Osteoblast (primary cell): ENCODE results near the gene ZNF385D. TPM values are rescaled to one million over a fixed set of nuclear protein-coding genes. Genes with fewer than 3 reads are reported as not detected.
A peak's percentile ranks its signal among the peaks of the same experiment; 100 is the strongest.
"Not testable (repeated sequence)": the region's sequence is repeated elsewhere in the genome, so short reads cannot be mapped to it uniquely, and the experiment has no call there.

Source experiments
- DNase-seq: peaks from one replicate; pipeline ENCODE4 v3.0.0; 2011; ENCODE audit warnings: low spot score, mixed read lengths; ENCODE audit not compliant: insufficient read length; ENCODE audit errors: missing footprints
- H2AFZ ChIP-seq: 2 replicates; pipeline ENCODE4 v1.6.0; 2011; ENCODE audit warnings: mild to moderate bottlenecking, low read length
- H3K27ac ChIP-seq: 2 replicates; pipeline ENCODE4 v1.5.1; 2011; ENCODE audit warnings: mild to moderate bottlenecking, low read depth, low read length, moderate library complexity
- H3K27me3 ChIP-seq: 2 replicates; pipeline ENCODE4 v1.6.0; 2012; ENCODE audit warnings: mild to moderate bottlenecking, control low read depth, inconsistent platforms, low read length, moderate library complexity; ENCODE audit not compliant: insufficient read depth
- H3K36me3 ChIP-seq: 2 replicates; pipeline ENCODE4 v1.5.1; 2011; ENCODE audit warnings: mild to moderate bottlenecking, low read length, control low read depth, moderate library complexity; ENCODE audit not compliant: insufficient read depth
- H3K4me1 ChIP-seq: 2 replicates; pipeline ENCODE4 v1.5.1; 2011; ENCODE audit warnings: mild to moderate bottlenecking, low read length, control low read depth, moderate library complexity; ENCODE audit not compliant: insufficient read depth
- H3K4me2 ChIP-seq: 2 replicates; pipeline ENCODE4 v1.6.0; 2011; ENCODE audit warnings: mild to moderate bottlenecking, low read length; ENCODE audit not compliant: insufficient read depth
- H3K4me3 ChIP-seq: fragments of 200-600 bp; sonication (generic); 3 replicates; pipeline ENCODE4 v1.5.1; 2012; ENCODE audit warnings: mild to moderate bottlenecking, low read length, inconsistent platforms; ENCODE audit not compliant: insufficient read depth
- H3K79me2 ChIP-seq: 2 replicates; pipeline ENCODE4 v1.6.0; 2012; ENCODE audit warnings: mild to moderate bottlenecking, low read length, control low read depth, inconsistent platforms; ENCODE audit not compliant: insufficient read depth
- H3K9me3 ChIP-seq: 2 replicates; pipeline ENCODE4 v1.5.1; 2011; ENCODE audit warnings: low read depth, low read length, control low read depth
- H4K20me1 ChIP-seq: 2 replicates; pipeline ENCODE4 v1.6.0; 2012; ENCODE audit warnings: mild to moderate bottlenecking, low read length, control low read depth; ENCODE audit not compliant: insufficient read depth
- total RNA-seq: library from RNA; depleted of rRNA; stranded (reverse); fragments of >200 nt; gene quantifications from 2 replicates; pipeline ENCODE4 v1.2.3, GENCODE V29; 2012
- TF ChIP-seq, protein P1 (sequence below): IDR thresholded peaks from 2 replicates; pipeline ENCODE4 v1.5.1; 2011; ENCODE audit warnings: mild to moderate bottlenecking, low read depth, low read length, moderate library complexity; ENCODE audit errors: extremely low read depth

The ZNF385D gene
- total RNA-seq, 1 donor: 2.5 TPM

DNA sequence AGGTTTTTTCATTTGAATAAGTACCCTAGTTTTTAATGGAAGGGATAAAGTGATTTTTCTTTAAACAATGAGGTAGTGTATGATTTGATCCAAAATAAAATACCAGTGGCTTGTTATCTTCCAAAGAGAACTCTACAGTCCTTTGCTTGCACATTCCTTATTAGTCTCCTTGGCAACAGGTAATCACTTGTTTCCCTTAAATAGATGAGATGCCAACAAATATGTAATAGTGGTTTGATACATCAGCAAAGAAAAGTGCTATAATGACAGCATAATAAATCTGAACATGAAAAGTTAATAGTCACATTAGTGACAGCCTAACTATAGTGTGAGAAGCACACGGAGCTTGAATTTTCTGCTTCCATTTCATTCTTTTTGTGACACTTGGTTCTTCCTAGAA is 360.2 kb downstream of the ZNF385D start:
- H2AFZ ChIP-seq: no peak overlapping the region
- no peak overlapping the region for H3K4me2 ChIP-seq
- no peak overlapping the region for H3K4me3 ChIP-seq
- no peaks in the 10 kb centered on the region for H3K79me2 ChIP-seq
- H4K20me1 ChIP-seq: no peaks in the 10 kb centered on the region
- H3K36me3 ChIP-seq: no peaks in the 10 kb centered on the region
- no peaks in the 10 kb centered on the region for H3K4me1 ChIP-seq
- H3K9me3 ChIP-seq: no peaks in the 10 kb centered on the region
- no peak overlapping the region for H3K27ac ChIP-seq
- DNase-seq: no peak
- H3K27me3 ChIP-seq: no peaks in the 10 kb centered on the region
- TF ChIP-seq, protein P1, sequence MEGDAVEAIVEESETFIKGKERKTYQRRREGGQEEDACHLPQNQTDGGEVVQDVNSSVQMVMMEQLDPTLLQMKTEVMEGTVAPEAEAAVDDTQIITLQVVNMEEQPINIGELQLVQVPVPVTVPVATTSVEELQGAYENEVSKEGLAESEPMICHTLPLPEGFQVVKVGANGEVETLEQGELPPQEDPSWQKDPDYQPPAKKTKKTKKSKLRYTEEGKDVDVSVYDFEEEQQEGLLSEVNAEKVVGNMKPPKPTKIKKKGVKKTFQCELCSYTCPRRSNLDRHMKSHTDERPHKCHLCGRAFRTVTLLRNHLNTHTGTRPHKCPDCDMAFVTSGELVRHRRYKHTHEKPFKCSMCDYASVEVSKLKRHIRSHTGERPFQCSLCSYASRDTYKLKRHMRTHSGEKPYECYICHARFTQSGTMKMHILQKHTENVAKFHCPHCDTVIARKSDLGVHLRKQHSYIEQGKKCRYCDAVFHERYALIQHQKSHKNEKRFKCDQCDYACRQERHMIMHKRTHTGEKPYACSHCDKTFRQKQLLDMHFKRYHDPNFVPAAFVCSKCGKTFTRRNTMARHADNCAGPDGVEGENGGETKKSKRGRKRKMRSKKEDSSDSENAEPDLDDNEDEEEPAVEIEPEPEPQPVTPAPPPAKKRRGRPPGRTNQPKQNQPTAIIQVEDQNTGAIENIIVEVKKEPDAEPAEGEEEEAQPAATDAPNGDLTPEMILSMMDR: no peak

DNA sequence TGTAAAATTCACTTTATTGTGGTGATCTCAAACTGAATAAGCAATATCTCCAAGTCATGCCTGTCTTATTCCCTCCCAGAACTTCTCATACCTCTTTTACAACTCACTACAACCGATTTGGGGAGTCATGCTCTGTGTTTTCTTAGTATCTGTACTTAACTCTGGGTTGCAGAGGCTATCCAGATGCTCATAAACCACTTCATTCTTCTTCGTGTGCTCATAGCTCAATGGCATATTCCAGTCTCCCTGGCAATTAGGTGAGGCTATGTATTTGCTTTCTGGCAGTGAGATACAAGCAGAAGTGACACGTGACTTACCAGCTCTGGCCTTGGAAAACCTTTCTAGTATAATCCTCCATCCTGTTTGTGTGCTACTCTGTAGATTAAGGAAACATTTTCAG is 360.9 kb downstream of the ZNF385D start:
- H3K27ac ChIP-seq: no peak overlapping the region
- TF ChIP-seq, protein P1: no peak
- H3K79me2 ChIP-seq: no peaks in the 10 kb centered on the region
- no peaks in the 10 kb centered on the region for H4K20me1 ChIP-seq
- no peaks in the 10 kb centered on the region for H3K9me3 ChIP-seq
- no peaks in the 10 kb centered on the region for H3K4me1 ChIP-seq
- no peaks in the 10 kb centered on the region for H3K36me3 ChIP-seq
- no peak overlapping the region for H3K4me3 ChIP-seq
- H3K4me2 ChIP-seq: no peak overlapping the region
- H3K27me3 ChIP-seq: no peaks in the 10 kb centered on the region
- peak; percentile 62 for DNase-seq
- no peak overlapping the region for H2AFZ ChIP-seq

DNA sequence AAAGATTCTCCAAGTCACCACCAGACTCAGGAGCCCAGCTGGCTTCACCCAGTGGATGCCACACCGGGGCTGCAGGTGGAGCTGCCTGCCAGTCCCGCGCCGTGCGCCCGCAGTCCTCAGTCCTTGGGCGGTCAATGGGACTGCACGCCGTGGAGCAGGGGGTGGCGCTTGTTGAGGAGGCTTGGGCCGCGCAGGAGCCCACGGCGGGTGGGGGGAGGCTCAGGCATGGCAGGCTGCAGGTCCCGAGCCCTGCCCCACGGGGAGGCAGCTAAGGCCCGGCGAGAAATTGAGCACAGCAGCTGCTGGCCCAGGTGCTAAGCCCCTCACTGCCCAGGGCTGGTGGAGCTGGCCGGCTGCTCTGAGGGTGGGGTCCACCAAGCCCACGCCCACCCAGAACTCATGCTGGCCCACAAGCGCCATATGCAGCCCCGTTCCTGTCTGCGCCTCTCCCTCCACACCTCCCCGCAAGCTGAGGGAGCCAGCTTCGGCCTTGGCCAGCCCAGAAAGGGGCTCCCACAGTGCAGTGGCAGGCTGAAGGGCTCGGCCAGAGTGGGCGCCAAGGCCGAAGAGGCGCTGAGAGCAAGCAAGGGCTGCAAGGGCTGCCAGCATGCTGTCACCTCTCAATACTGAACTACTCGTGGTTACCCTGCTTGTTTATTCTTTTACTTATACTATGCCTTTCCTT is 363.7 kb downstream of the ZNF385D start:
- H3K4me1 ChIP-seq, H3K4me2 ChIP-seq, H4K20me1 ChIP-seq, H3K4me3 ChIP-seq, H3K9me3 ChIP-seq, H3K79me2 ChIP-seq, DNase-seq, H3K27me3 ChIP-seq, H3K36me3 ChIP-seq, H3K27ac ChIP-seq, H2AFZ ChIP-seq: not testable (repeated sequence)

DNA sequence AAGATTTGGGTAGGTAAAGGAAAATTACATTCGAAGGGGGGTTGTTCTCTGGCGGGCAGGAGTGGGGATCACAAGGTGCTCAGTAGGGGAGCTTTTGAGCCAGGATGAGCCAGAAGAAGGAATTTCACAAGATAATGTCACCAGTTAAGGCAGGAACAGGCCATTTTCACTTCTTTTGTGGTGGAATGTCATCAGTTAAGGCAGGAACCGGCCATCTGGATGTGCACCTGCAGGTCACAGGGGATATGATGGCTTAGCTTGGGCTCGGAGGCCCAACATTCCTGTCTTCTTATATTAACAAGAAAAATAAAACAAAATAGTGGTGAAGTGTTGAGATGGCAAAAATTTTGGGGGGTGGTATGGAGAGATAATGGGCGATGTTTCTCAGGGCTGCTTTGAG is 373.0 kb downstream of the ZNF385D start:
- not testable (repeated sequence) for DNase-seq, H3K79me2 ChIP-seq, H3K36me3 ChIP-seq, H4K20me1 ChIP-seq, H3K27me3 ChIP-seq, H3K4me2 ChIP-seq, H3K9me3 ChIP-seq, H3K4me3 ChIP-seq, H3K4me1 ChIP-seq, H3K27ac ChIP-seq, H2AFZ ChIP-seq

DNA sequence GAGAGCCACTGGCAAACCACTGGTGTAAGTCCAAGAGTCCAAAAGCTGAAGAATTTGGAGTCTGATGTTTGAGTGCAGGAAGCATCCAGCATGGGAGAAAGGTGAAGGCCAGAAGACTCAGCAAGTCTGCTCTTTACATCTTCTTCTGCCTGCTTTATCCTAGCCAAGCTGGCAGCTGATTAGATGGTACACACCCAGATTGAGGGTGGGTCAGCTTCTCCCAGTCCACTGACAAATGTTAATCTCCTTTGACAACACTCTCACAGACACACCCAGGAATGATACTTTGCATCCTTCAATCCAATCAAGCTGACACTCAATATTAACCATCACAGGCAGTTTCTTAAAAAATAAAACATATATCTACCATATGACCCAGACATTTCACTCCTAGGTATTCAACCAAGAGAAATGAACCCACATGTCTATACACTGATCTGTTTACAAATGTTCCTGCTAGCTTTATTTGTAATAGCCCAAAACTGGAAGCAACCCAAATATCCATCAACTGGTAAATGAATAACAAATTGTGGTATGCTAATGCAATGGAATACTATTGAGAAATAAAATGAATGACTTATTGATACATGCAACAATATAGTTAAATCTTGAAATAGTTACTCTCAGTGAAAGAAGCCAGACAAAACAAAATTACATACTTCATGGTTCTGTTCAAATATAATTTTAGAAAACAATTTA is 373.8 kb downstream of the ZNF385D start:
- Histone ChIP-seq H3K36me3 (no peaks in the 10 kb centered on the region), H3K79me2 (no peaks in the 10 kb centered on the region), H2AFZ (no peak overlapping the region), H4K20me1 (no peaks in the 10 kb centered on the region), H3K27me3 (no peaks in the 10 kb centered on the region), H3K4me2 (no peak overlapping the region), H3K9me3 (no peaks in the 10 kb centered on the region), H3K4me3 (no peak overlapping the region), H3K27ac (no peak overlapping the region), H3K4me1 (no peaks in the 10 kb centered on the region)
- TF ChIP-seq, protein P1: no peak
- DNase-seq: no peak
